Hindlimb muscle (tissue), 1 donor: Measurements from ENCODE around the gene KRTAP22-2. TPM values are rescaled to one million over a fixed set of nuclear protein-coding genes. Genes with fewer than 3 reads are reported as not detected.

Source experiments
- DNase-seq: peaks from one replicate; pipeline ENCODE4 v3.0.0-alpha.2; 2013
- polyA plus RNA-seq: library from polyadenylated mRNA; unstranded; fragments of 120-200 nt; gene quantifications from one replicate; pipeline ENCODE4 v1.2.1, GENCODE V29; 2013; ENCODE audit not compliant: insufficient read length

Gene KRTAP22-2
- polyA plus RNA-seq = not detected

DNA sequence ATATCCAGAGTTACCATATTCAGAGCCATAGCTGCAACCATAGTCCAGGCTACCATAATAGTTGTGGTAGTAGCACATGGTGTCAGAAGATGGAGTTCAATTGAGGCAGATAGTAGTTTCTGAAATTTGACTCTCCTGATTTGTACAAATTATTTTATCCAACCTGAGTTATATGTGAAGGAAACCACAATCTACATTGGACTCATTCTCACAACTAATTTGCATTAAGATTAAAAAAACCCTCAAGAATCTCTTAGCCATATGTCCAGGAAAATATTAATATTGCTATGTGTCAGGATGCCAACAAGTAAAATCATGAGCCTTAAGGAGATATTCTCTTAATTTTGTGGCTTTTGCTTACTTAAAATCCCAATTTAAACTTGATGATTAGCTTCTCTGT is at the start of gene KRTAP22-2:
Gene KRTAP22-2, minus strand, starts transcription at position 101 of the 400 bp plus-strand sequence.
- no peak for DNase-seq

DNA sequence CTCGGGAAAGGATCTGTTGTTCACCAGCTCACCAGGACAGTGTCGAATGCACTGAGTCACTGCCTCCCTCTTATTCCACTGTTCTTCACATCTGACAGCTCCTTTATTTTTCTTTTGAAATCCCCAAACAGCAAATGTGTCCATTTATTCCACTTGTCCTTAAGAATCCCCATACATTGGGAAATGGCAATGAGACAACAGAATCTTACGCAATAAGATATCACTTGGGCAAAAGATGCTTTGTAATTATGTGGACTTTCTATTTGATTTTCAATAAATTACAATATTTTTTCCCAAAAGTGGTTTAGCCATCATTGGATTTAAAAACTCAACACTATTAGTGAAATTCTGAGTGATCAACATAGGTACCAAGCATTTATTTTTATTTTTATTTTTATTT is 48.5 kb upstream of the KRTAP22-2 start:
- DNase-seq = no peak

DNA sequence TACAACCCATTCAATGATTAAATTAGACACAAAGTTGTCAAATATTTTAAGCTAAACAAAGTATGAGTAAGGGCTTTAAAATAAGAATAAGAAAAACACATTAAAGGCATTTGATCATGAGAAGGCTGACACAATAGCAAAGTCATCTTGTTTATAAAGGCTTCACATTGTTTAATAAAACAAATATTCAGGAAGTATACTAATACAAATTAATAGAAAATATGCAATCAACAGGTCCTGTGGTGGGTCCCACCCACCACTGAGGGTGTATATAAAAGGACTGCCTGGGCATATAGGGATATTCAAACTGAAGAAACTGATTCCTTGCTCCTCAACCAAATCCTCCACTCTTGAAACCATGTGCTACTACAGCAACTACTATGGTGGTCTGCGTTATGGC is 44.7 kb upstream of the KRTAP22-2 start, which contains the start of gene KRTAP20-2:
Gene KRTAP20-2, plus strand, starts transcription at position 301 of the 400 bp plus-strand sequence. Its CDS starts 58 bp downstream, at position 359.
- no peak for DNase-seq

DNA sequence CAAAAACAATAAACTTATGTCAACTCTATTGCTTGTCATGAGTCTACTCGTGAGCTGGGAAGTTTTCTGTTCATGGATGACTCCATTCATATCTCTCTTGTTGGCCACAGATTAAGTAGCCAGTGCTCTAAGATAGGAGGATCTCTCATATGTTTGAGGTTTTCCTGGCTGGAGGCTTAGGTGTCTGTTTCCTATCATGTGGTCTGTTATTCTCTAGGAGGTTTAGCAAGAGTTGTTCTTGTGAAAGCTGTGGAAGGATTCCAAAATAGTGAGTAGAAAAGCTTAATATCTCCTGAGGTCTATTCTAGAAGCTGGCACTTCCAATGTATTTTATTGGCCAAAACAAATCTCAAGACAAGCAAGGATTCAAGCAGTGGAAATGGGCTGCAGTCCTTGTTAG is 39.0 kb upstream of the KRTAP22-2 start:
- DNase-seq = no peak

DNA sequence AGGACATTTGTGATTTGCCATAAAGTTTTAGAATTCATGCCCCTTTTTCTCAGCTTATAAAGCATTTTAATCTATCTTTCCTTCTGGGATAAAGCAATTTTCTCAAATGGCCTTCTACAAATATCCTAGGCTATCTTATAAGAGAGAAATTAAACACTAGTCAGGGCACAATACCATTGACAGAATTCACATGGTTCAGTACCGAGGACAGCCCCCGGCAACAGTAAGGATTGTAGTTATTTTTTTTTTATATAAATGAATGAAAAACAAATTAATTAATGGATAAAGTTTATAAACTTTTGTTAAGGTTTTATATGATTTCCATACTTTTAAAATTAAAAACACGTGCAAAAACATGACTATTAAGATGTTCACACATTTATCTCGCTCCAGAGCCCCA is 37.9 kb upstream of the KRTAP22-2 start:
- no peak for DNase-seq

DNA sequence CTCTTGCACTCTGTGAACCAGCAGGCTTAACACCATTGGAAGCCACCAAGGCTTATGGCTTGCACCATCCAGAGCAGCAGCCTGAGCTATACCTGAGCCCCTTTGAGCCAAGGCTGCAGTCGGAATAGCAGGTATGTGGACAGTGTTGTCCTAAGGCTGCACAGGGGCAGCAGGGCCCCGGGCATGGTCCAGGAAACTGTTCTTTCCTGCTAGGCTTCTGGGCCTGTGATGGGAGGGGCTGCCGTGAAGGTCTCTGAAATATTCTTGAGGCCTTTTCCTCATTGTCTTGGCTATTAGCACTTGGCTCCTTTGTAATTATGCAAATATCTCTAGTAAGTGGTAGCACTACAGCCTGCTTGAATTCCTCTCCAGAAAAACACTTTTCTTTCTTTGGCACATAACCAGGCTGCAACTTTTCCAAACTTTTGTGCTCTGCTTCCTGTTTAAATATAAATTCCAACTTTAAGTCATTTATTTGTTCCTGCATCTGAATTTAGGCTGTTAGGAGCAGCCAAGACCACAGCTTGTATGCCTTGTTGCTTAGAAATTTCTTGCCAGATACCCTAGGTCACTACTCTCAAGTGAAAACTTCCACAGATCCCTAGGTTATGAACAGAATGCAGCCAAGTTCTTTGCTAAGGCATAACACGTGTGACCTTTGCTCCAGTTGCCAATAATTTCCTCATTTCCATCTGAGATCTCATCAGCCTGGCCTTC is 35.4 kb upstream of the KRTAP22-2 start:
- DNase-seq = peak; percentile 3

DNA sequence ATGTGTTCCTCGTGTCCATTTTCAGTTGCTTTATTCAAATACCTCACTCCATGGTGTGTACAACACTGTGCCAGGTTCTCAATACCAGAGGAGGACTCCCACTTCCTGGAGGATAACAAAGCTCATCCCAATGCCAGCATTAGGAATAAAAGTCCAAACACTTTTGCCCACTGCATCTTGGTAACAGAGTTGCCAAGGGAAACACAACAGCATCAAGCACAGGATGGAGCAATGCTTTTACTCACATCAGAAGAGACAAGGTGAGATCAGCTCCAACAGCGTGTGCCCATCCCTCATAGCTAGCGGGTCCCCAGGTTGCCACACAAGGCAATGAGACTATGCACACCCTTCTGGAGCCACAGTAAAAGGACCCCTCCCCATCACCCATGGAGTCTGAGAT is 33.2 kb upstream of the KRTAP22-2 start:
- DNase-seq = no peak

DNA sequence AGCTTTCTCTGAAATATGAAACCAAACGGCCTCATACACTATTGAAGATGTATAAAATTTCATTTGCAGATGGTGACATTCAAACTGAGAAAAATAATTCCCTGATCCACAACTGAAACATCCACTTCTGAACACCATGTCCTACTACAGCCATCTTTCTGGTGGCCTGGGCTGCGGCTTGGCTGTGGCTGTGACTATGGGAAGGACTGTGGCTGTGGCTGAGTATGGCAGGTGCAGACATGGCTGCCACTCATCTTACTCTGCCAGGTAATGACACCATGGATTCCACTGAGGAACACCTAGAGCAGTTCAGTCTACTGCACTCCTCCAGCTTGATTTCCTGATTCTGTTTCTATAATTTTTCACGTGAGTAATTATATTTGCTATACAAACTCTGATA is 30.3 kb upstream of the KRTAP22-2 start, which contains the start of gene KRTAP20-4:
Gene KRTAP20-4, plus strand, starts transcription at position 106 of the 400 bp plus-strand sequence.
- DNase-seq = no peak

DNA sequence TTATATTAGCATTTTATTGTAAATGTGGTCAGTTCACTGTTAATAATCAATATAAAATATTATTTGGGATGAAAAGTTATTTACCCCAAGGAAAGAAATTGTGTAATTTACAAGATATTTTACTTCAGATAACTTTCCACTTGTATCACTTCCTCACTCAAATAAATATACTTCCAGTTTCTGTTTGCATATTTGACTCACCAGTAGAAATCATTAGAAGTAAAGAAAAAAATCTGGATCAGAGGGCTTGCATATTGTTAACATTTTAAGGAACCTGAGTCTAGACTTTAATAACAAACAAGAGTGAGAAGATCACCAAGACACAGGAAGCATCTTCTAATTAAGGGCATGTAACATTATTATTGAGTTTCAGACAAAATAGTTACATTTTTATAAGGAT is 29.9 kb upstream of the KRTAP22-2 start:
- DNase-seq = no peak

DNA sequence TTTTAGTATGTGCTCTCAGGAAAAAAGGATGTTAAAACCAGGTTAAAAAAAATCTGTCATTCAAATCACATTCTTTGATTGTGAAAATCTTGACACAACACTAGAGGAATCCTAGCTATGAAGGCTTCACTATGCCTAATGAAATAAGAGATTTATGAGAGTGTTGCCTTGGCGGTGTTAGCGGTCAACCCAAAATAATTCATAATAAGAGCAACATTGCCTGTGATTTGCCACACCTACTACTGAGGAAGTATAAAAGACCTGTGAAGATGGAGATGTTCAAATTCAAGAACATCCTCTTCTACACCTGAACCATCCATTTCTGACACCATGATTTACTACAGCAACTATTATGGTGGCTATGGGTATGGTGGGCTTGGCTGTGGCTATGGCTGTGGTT is 25.9 kb upstream of the KRTAP22-2 start, which contains the start of gene KRTAP20-1:
Gene KRTAP20-1, plus strand, starts transcription at position 301 of the 400 bp plus-strand sequence. Its CDS starts 30 bp downstream, at position 331.
- no peak for DNase-seq

DNA sequence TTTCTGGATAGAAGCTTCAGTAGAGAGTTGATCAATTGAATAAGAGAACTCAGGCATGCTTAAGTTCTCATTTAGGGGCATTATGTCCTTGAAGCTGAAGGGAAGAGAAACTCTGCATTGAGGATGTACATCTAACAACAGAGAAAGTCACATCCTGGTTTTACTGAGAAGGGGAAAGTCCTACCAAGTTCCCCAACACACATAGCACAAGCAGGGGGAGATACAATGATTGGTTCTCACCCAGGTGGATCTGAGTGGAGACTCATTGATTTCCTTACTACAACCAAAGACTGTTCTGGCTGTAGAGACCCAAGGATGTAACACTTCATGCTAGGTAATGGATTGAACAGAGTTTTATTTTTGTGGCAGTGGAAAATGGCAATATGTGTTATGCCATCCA is 25.0 kb upstream of the KRTAP22-2 start:
- no peak for DNase-seq

DNA sequence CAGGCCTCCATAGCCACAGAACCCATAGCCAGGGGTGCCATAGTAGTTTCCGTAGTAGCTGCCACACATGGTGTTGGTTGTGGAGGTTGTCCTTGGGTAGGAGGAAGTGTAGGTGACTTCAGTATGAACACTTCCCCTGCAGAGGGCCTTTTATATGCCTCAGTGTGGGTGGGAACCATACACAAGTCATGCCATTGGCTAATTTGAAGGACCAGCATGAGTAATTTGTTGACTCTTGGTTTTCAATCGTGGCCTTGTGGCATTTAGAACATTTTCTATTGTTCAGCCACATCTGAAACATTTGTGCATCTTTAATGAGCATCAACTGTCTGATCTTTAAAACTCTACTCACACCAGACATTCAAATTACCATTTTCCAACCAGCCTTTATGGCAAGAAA is 23.6 kb upstream of the KRTAP22-2 start, which contains the start of gene KRTAP6-1:
Gene KRTAP6-1, minus strand, starts transcription at position 95 of the 400 bp plus-strand sequence. Its CDS starts 26 bp downstream, at position 69.
- no peak for DNase-seq

DNA sequence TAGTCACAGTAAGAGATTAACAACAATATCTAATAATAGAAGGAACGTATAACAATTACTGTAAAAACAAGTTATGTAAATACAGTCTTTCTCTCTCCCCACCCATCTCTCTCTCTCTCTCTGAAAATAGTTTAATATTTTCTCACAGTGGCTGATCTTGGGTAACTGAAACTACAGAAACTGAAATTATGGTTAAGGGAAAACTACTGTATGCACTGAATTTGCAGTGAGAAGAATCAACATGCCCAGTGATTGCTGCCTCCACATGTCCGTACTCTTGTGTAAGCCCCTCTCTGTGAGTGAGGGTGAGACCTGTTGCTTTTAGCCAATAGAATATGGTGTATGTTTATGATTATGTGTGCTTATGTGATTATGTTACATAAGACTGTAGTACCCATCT is 21.9 kb upstream of the KRTAP22-2 start:
- DNase-seq = no peak

DNA sequence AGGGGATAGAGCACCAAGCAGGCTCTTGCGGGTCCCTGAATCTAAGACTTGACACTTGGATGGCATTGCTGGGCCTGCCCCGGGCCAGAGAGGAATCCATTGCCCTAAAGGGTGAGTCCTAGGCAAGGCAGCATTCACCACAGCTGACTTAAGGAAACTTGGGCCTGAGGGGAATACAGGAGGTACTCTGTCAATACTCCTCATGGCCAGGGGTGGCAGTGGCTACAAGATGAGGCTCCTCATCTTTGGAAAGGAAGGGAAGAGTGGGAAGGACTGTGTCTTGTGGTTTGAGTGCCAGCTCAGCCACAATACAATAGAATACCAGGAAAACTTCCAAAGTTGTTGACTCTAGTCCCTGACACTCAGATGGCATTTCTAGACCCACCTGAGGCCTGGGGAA is 15.8 kb upstream of the KRTAP22-2 start:
- no peak for DNase-seq

DNA sequence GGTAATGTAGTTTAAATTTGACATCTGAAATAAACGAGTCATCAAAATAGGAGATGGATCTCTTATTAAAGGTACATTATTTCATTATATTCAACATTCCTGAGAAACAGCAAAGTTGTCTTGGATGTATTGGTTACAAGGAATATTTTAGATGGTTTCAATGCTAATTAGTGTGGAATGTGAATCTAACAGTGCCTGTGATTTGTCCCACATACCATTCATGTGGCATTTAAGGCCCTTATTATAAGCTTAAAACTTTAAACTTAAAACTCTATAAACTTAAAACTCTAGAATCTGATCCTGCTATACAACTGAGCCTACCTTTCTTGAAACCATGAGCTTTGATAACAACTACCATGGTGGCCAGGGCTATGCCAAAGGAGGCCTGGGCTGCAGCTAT is 10.6 kb upstream of the KRTAP22-2 start, which contains the start of gene KRTAP22-1:
Gene KRTAP22-1, plus strand, starts transcription at position 301 of the 400 bp plus-strand sequence.
- DNase-seq = no peak

DNA sequence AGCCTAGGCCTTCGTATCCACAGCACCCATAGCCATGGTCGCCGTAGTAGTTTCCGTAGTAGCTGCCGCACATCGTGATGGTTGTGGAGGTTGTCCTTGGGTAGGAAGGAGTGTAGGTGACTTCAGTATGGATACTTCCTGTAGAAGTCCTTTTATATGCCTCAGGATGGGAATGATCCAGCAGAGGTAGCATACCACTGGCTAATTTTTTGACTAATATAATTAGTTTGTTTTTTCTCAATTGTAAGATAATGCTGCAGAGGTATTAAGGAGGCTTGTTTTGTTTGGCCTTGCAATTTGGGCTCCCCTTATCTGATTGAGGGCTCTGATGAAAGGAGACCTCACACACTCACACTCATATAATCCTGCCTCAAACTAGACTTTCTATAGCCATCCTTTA is 8.6 kb upstream of the KRTAP22-2 start, which contains the start of gene KRTAP6-2:
Gene KRTAP6-2, minus strand, starts transcription at position 101 of the 400 bp plus-strand sequence. Its CDS starts 28 bp downstream, at position 73.
- DNase-seq = no peak

DNA sequence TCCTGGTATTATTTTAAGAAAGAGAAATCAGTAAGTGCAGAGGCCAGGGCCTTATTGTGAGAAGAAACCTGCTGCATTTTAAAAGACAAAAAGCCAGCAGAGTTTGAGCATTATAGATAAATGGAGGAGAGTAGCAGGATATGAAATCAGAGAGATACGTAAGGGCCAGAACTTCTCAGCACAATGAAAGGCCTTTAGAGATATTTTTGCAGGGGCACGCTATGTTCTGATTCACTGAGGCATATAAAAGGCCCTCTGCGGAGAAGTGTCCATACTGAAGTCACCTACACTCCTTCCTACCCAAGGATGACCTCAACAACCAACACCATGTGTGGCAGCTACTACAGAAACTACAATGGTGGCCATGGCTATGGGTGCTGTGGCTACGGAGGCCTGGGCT is 1.9 kb upstream of the KRTAP22-2 start, which contains the start of gene KRTAP6-3:
Gene KRTAP6-3, plus strand, starts transcription at position 301 of the 400 bp plus-strand sequence. Its CDS starts 6 bp downstream, at position 307.
- no peak for DNase-seq

DNA sequence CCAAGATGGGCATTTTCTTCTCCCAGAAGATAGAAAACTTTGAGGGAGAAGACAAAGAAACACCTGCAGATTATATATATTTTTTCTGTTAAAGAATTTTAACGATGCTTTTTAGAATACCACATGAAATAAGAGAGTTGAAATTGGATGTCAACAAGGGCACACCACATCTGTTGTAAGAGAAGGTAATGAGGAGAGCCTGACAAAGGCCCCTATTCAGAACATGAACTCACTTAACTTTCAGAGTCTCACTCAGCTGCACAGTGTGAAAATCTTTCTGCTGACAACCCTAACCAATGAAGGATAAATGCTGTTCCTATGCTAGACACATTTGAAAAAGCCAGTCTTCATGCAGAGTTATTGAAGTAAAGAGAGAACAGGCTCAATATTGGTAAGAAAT is 7.3 kb downstream of the KRTAP22-2 start:
- DNase-seq = no peak

DNA sequence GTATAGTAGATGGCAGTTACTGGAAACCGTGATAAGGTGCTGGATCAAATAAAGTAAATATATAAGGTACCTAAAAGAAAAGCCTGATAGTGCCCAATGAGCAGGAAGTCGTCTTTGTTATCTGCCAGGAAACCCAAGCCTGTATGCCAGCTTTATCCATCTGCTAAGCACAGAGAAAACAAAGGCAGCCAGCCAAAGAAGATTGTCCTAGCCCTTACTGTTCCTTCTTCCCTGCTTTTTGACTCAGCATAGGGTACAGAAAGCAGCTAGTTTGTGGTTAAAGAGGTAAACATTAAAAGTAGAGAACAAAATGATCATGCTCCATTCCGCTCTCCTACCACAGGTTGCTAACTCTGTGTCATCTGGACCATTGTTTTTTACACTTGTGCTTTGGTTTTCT is 10.1 kb downstream of the KRTAP22-2 start:
- no peak for DNase-seq

DNA sequence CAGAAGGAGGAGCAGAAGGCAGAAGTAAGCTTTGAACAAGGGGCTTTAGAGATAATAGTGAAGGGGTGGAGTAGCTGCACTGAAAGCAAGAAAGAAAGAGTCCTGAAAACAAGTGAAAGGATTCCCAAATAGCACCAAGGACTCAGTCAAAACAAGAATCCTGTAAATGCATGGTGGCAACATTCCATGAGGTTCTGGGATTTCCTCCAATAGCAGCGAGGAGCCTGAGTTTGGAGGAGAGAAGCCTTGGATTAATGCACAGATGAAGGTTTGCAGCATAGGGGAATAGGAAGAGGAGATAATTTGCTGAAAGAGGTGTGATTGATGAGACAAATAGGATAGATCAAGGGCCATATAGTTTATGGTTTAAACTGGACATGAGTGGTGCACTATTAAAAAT is 10.9 kb downstream of the KRTAP22-2 start:
- DNase-seq = peak; percentile 21

DNA sequence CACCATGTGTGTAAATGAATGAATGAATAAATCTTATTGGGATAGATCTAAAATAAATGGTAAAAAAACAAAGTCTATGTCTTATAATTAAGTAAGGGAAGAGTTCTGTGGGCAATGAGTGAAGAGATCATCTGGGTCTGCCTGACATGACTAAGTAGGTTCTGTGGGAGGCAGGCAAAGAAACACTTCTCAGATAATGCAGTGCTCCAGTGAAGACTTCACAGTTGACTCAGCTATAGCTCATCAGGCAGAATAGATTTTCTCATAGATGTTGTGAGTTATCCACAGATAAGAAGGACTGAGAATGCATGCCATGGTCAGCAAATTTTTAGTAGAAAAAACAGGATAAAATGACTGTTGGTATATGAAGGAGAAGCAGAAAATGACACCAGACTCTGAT is 12.4 kb downstream of the KRTAP22-2 start:
- DNase-seq = no peak

DNA sequence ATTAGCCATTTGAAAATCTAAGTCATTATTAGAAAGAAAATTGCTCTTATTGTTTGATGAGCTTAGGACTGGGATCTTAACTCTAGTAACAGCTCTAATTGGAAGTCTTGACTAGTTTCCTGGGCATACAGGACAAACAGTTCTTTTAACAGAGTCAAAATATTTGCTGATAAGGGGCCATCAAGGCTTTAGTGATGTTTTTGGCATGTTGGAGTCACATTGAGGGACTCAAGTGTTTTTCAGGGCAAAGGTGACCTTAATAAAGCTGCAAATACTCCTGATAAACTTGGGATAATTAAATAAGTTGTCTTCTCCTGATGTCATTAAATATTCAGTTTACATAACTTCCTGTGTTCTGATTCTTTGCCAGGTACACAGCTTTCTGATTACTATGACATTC is 22.6 kb downstream of the KRTAP22-2 start:
- DNase-seq = no peak

DNA sequence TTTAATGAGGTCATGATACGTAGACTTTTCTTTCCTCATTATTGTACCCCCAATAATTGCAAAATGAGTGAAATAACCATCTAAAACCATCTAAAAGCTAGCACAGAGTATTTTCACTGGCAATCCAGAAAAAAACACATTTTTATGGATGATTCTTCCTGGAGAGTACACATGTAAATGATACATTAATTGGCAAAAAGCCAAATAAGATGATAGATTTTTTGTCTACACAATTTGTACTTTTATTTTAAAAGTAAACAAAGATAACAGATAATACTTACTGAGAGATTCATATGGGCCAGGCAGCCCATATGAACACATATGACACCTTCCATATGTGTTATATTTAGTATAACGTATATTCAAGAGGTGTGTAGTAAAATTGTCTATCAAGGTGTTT is 26.6 kb downstream of the KRTAP22-2 start:
- no peak for DNase-seq

DNA sequence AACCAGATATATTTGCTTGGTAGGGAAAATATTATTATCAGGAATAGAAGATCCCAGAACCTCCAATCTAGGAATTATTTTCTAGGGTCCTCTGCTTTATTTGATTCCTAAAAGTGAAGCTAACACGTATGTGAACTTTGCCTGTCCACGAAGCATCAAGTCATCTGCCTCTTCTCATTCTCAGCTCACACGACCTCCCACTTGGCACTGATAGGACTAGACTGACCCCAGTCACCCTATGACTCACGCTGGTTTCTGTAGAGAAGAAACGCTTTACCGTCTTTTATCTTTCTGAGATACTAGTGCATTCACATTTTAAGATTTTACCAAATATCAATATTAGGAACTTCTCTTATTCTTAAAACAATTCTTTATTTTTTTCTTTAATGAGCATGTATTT is 27.1 kb downstream of the KRTAP22-2 start:
- no peak for DNase-seq
